Suppressor macrophage treated with lipopolysaccharide for 4 hours (primary cell): ENCODE measurements around the gene NRXN3.

Source experiments
- DNase-seq: peaks from one replicate; pipeline ENCODE4 v3.0.0-alpha.2; 2020

NRXN3 gene

DNA sequence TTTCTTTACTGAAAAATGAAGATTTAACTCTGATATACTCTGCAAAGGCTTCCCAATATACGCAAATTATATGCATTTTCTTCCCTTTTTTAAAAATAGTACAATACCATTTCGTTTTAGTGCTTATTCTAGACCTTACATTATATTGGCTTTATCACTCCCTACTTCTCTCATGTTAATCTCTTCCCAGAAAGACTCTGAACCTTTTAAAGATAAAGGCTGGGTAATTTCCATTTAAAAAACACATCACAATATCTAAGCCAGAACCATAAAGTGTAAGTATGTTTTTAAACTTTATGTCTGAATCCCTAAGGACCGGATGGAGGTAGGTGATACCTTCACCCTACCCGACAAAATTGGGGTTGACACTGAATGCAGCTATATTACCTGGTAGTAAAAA is 1720.4 kb downstream of the NRXN3 start:
- DNase-seq: no peak

DNA sequence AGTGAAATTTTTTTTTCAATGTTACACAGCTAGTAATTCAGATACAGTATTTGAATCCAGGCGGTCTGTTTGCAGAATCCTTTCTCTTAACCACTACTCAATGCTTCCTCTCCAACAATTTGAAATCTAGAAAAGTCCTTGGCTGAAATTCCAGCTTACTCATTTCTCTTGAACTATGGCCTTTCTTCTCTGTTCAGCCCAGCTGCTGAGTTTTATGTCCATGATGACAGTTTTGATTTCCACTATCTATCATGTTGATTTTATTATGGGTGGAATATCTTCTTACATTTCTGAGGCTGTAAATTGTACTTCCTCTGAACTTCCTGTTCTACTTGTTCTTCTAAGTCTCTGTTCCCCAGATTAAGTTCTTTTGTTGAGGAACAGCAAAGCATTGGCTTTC is 1725.8 kb downstream of the NRXN3 start:
- no peak for DNase-seq

- no peak for DNase-seq
These were observed 1729.4 kb downstream of the NRXN3 start for GRCh38 chr14:79899610-79900009.

DNA sequence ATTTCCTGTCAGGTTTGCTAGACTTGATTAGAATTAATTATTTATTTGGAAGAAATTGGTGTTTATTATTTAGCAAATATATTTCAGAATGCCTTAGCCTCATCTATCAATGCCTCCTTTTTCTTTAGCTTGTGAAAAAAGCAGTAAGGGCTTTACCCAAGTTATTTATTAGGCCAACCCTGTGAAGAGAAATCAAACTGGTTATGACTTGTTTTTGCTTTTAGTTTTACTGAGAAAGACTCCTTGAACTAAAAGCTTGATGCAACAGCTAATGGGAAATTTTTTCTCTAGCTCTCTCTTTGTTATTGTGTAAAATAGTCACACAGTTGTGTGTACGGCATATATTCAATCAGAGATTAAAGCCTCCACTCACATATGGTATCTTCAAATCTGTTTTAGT is 1734.3 kb downstream of the NRXN3 start:
- no peak for DNase-seq

- no peak for DNase-seq
These were observed 1736.8 kb downstream of the NRXN3 start for GRCh38 chr14:79906994-79907393.

GRCh38 chr14:79910086-79910485 is 1739.9 kb downstream of the NRXN3 start:
- no peak for DNase-seq

DNA sequence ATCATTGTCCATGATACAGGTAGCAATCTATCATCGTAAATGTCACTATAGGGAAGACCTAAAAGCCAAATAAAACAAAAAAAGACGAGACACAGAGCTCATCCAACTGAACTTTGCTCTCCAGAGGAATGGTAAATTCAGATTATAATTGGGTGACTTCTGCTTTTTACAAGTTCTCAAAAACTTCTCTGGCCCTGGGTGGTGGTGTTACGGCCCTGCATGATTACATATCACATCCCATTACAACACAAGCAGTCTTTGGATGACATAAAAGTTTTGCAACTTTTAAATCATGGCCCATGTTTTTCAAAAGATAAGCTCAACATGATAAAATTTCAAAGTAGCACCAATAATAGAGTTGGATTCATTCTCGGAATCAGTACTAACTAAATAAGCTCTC is 1741.6 kb downstream of the NRXN3 start:
- no peak for DNase-seq

GRCh38 chr14:79914595-79914994 is 1744.4 kb downstream of the NRXN3 start:
- no peak for DNase-seq

- no peak for DNase-seq
These were observed 1745.2 kb downstream of the NRXN3 start for GRCh38 chr14:79915406-79915805.

DNA sequence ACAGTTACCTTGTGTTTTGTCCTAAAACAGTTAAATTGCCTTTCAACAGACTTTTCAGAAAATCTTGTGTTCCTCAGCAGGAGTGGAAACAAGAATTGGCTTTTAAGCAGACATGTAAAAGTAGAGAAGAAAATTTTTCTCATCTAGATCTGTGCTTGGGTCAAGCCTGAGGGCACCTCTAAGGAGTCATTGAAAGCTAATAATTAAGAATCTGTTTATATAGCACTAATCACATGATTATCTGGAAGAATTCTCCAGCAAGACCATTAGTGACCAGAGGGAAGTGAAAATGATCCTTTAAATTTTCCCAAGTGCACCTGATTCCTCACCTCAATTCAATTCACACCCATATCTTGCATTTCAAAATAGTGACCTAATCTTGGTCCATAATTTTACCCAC is 1746.1 kb downstream of the NRXN3 start:
- no peak for DNase-seq

- no peak for DNase-seq
These were observed 1746.7 kb downstream of the NRXN3 start for GRCh38 chr14:79916892-79917291.
